Endothelial cell of umbilical vein (primary cell): ENCODE measurements around the gene LILRA5. TPM values are rescaled to one million over a fixed set of nuclear protein-coding genes. Genes with fewer than 3 reads are reported as not detected.
A peak's percentile ranks its signal among the peaks of the same experiment; 100 is the strongest.

Experiments used
- BruUV-seq: library from RNA; stranded (reverse); fragments of 400-500 nt; replicated peaks from 2 replicates; lab custom pipeline; 2021; lab: Mats Ljungman, UMichigan
- CTCF ChIA-PET: fragments of 300-600, 350-600 bp; sonication (Branson Sonifier 250); formaldehyde crosslinking; loops from one replicate; lab custom pipeline; 2021; ENCODE audit warnings: antibody characterized with exemption, inconsistent platforms; lab: Charles Lee
- POLR2A ChIA-PET: fragments of 300-600, 350-600 bp; sonication (Branson Sonifier 250); formaldehyde crosslinking; loops from one replicate; lab custom pipeline; 2021; ENCODE audit warnings: antibody characterized with exemption, inconsistent platforms; lab: Charles Lee
- DNase-seq: peaks from one replicate; pipeline ENCODE4 v3.0.0-alpha.2; 2011; ENCODE audit warnings: low read depth, low spot score
- FAIRE-seq: peaks from 2 replicates; lab custom pipeline; 2011; peaks lifted over from hg19 to GRCh38; lab: Jason Lieb, UNC
- H2AFZ ChIP-seq: 2 replicates; pipeline ENCODE4 v1.6.0; 2012; ENCODE audit warnings: low read depth, low read length, control low read depth, inconsistent platforms
- H3K27ac ChIP-seq: 2 replicates; pipeline ENCODE4 v1.5.1; 2011; ENCODE audit warnings: low read depth, mild to moderate bottlenecking, control low read depth, low read length, moderate library complexity; ENCODE audit not compliant: insufficient read depth
- H3K27me3 ChIP-seq, 2 experiments: 2 replicates each; pipeline versions ENCODE4 v1.6.0 to v1.6.1; 2011; ENCODE audit warnings: low read length in 2 of 2, mixed read lengths in 1 of 2; ENCODE audit not compliant: control insufficient read depth in 2 of 2, insufficient read depth in 2 of 2
- H3K36me3 ChIP-seq, 2 experiments: 2 replicates in 1 of 2; 3 replicates in 1 of 2; pipeline ENCODE4 v1.5.1; 2011; ENCODE audit warnings: low read length in 2 of 2, mild to moderate bottlenecking in 1 of 2, moderate library complexity in 1 of 2; ENCODE audit not compliant: control insufficient read depth in 2 of 2, insufficient read depth in 2 of 2; ENCODE audit errors: extremely low read depth in 1 of 2
- H3K4me1 ChIP-seq: 3 replicates; pipeline ENCODE4 v1.5.1; 2011; ENCODE audit warnings: mild to moderate bottlenecking, low read length; ENCODE audit not compliant: control insufficient read depth, insufficient read depth; ENCODE audit errors: extremely low read depth
- H3K4me2 ChIP-seq: 2 replicates; pipeline ENCODE4 v1.6.1; 2011; ENCODE audit warnings: low read length, control low read depth, mixed read lengths; ENCODE audit not compliant: insufficient read depth
- H3K4me3 ChIP-seq, 3 experiments: fragments of 200-600 bp in 1 of 3; sonication (generic), shearing (Covaris generic) in 1 of 3; replicated peaks in 1 of 3; 2 replicates each; pipeline ENCODE4 v1.5.1; 2011 to 2016; ENCODE audit warnings: control low read depth in 3 of 3, low read length in 3 of 3, mild to moderate bottlenecking in 2 of 3, inconsistent platforms in 1 of 3, low read depth in 1 of 3, moderate library complexity in 1 of 3; ENCODE audit not compliant: insufficient read depth in 1 of 3
- H3K79me2 ChIP-seq: 2 replicates; pipeline ENCODE4 v1.6.0; 2012; ENCODE audit warnings: low read length, inconsistent platforms; ENCODE audit not compliant: control insufficient read depth, insufficient read depth
- H3K9ac ChIP-seq: replicated peaks from 2 replicates; pipeline ENCODE3; 2011; ENCODE audit warnings: low read length, control low read depth; ENCODE audit not compliant: insufficient read depth; ENCODE audit errors: extremely low read depth
- H3K9me1 ChIP-seq: replicated peaks from 3 replicates; pipeline ENCODE4 v1.6.0; 2011; ENCODE audit warnings: mild to moderate bottlenecking, low read length; ENCODE audit not compliant: control insufficient read depth, insufficient read depth; ENCODE audit errors: extremely low read depth
- H3K9me3 ChIP-seq: replicated peaks from 2 replicates; pipeline ENCODE4 v1.5.1; 2012; ENCODE audit warnings: low read length, inconsistent platforms; ENCODE audit not compliant: control insufficient read depth, insufficient read depth
- H4K20me1 ChIP-seq: replicated peaks from 2 replicates; pipeline ENCODE3; 2011; ENCODE audit warnings: mild to moderate bottlenecking, low read length; ENCODE audit not compliant: control insufficient read depth, insufficient read depth; ENCODE audit errors: extremely low read depth
- CTCF ChIP-seq, 2 donors: IDR thresholded peaks; 1 replicate in 1 of 2; 2 replicates in 1 of 2; pipeline ENCODE4 v1.5.1; 2011; ENCODE audit warnings: low read length in 2 of 2, mild to moderate bottlenecking in 2 of 2, moderate library complexity in 2 of 2, control low read depth in 1 of 2, inconsistent platforms in 1 of 2, low read depth in 1 of 2; ENCODE audit not compliant: insufficient read depth in 1 of 2; ENCODE audit errors: extremely low read depth in 1 of 2
- EZH2 ChIP-seq: IDR thresholded peaks from 2 replicates; pipeline ENCODE4 v1.6.1; 2012; ENCODE audit warnings: borderline replicate concordance, low read depth, mild to moderate bottlenecking, moderate library complexity, low read length, inconsistent platforms; ENCODE audit not compliant: severe bottlenecking
- FOS ChIP-seq: IDR thresholded peaks from 2 replicates; pipeline ENCODE4 v1.6.1; 2011; ENCODE audit warnings: mild to moderate bottlenecking, low read length, moderate library complexity, borderline replicate concordance; ENCODE audit not compliant: insufficient read depth
- GATA2 ChIP-seq: IDR thresholded peaks from 2 replicates; pipeline ENCODE4 v1.7.0; 2011; ENCODE audit warnings: low read depth, mild to moderate bottlenecking, moderate library complexity, mixed read lengths, low read length; ENCODE audit not compliant: insufficient read length, insufficient read depth
- JUN ChIP-seq: IDR thresholded peaks from 2 replicates; pipeline ENCODE4 v1.6.1; 2011; ENCODE audit warnings: borderline replicate concordance, low read depth; ENCODE audit not compliant: insufficient read length, insufficient read depth
- MAX ChIP-seq: IDR thresholded peaks from 2 replicates; pipeline ENCODE4 v1.6.1; 2011; ENCODE audit not compliant: insufficient read depth, insufficient read length
- MYC ChIP-seq: IDR thresholded peaks from one replicate; pipeline ENCODE4 v1.6.1; 2011; ENCODE audit warnings: mild to moderate bottlenecking, low read depth, low read length
- POLR2A ChIP-seq: IDR thresholded peaks from 2 replicates; pipeline ENCODE4 v1.6.1; 2012; ENCODE audit warnings: low read depth, mild to moderate bottlenecking, control low read depth, low read length
- POLR2AphosphoS5 ChIP-seq: IDR thresholded peaks from 2 replicates; pipeline ENCODE4 v1.6.1; 2012; ENCODE audit warnings: low read depth, mild to moderate bottlenecking, control low read depth, low read length, moderate library complexity; ENCODE audit not compliant: insufficient read depth
- dilution Hi-C: fragments of 300-500 bp; cut with MboI; formaldehyde crosslinking; loops from one replicate; pipeline ENCODE4 v1.15.0; 2019; ENCODE audit warnings: low sequenced_read_pairs; ENCODE audit not compliant: extremely low pct_ligation_motif_present
- intact Hi-C: fragments of 100-400 bp; cut with micrococcal nuclease; formaldehyde crosslinking; loops from one replicate; pipeline ENCODE4 v1.10.0; 2022
- polyA plus RNA-seq, 4 experiments: library from polyadenylated mRNA; depleted of rRNA in 3 of 4; stranded (reverse) in 3 of 4; unstranded in 1 of 4; fragments of >200 nt; gene quantifications; 2 replicates each; pipeline versions ENCODE4 v1.2.1 to v1.2.3, GENCODE V29; 2011 to 2012; ENCODE audit warnings: missing spikeins in 1 of 4
- total RNA-seq: library from RNA; stranded (reverse); gene quantifications from 2 replicates; pipeline ENCODE4 v1.2.3, GENCODE V29; 2021

Gene LILRA5
- total and polyA plus RNA-seq, 2 donors (not counting 3 experiments of a cell fraction or from before 2014, with no cell fraction given): not detected

GRCh38 chr19:54305141-54305540, 7.8 kb downstream of the LILRA5 start:
- POLR2A ChIA-PET: no interaction called here
- no peaks in the 10 kb centered on the region for H4K20me1 ChIP-seq
- DNase-seq: no peak
- H3K4me2 ChIP-seq: no peak overlapping the region
- no peak overlapping the region for H3K27ac ChIP-seq
- H2AFZ ChIP-seq: no peak overlapping the region
- no peaks in the 10 kb centered on the region for H3K9me1 ChIP-seq
- no peaks in the 10 kb centered on the region for H3K9me3 ChIP-seq
- dilution Hi-C loops: no loop called here
- H3K36me3 ChIP-seq: no peaks in the 10 kb centered on the region
- no peak overlapping the region for H3K9ac ChIP-seq
- TF ChIP-seq GATA2 (no peak), CTCF (IDR thresholded peaks at IDR 0.05; ENCODE audit: extremely low read depth in 1 of 2, insufficient read depth in 1 of 2, low read depth in 1 of 2, low read length in 2 of 2) (no peak), MYC (no peak), POLR2A (no peak)
- no peaks in the 10 kb centered on the region for H3K27me3 ChIP-seq
- BruUV-seq: no TSS peak
- no peak for FAIRE-seq
- CTCF ChIA-PET: interaction anchor here (1.0 kb wide), 1 partner anchor 39 kb away, joined by 3 read pairs; no protein-coding TSS in a partner anchor
- no peaks in the 10 kb centered on the region for H3K79me2 ChIP-seq
- H3K4me1 ChIP-seq: no peaks in the 10 kb centered on the region
- no peak overlapping the region for H3K4me3 ChIP-seq
- intact Hi-C loops: no loop called here

GRCh38 chr19:54302257-54302656, 10.7 kb downstream of the LILRA5 start:
- no peak overlapping the region for H3K27ac ChIP-seq
- ChIA-PET POLR2A (no interaction called here), CTCF (no interaction called here)
- no peaks in the 10 kb centered on the region for H3K79me2 ChIP-seq
- H4K20me1 ChIP-seq: no peaks in the 10 kb centered on the region
- H3K9me3 ChIP-seq: no peaks in the 10 kb centered on the region
- dilution Hi-C loops: no loop called here
- no peak overlapping the region for H3K9ac ChIP-seq
- no peaks in the 10 kb centered on the region for H3K27me3 ChIP-seq
- intact Hi-C loops: no loop called here
- no TSS peak for BruUV-seq
- TF ChIP-seq POLR2A: no peak
- no peak for TF ChIP-seq CTCF (IDR thresholded peaks at IDR 0.05; ENCODE audit: extremely low read depth in 1 of 2, insufficient read depth in 1 of 2, low read depth in 1 of 2, low read length in 2 of 2)
- no peak for TF ChIP-seq GATA2
- TF ChIP-seq POLR2AphosphoS5: no peak
- no peak for TF ChIP-seq MYC
- no peak for TF ChIP-seq JUN
- no peak for TF ChIP-seq FOS
- no peak for TF ChIP-seq MAX
- no peak for TF ChIP-seq EZH2
- peak; percentile 46 for FAIRE-seq
- no peaks in the 10 kb centered on the region for H3K9me1 ChIP-seq
- no peak overlapping the region for H2AFZ ChIP-seq
- H3K4me3 ChIP-seq: no peak overlapping the region
- no peaks in the 10 kb centered on the region for H3K4me1 ChIP-seq
- no peaks in the 10 kb centered on the region for H3K36me3 ChIP-seq
- H3K4me2 ChIP-seq: no peak overlapping the region
- no peak for DNase-seq
